GM18508 (cell line): ENCODE data around the gene ME3.
"Not testable (repeated sequence)": the region's sequence is repeated elsewhere in the genome, so short reads cannot be mapped to it uniquely, and the experiment has no call there.

ENCODE experiments used
- ATAC-seq: cut with Tn5 transposase; IDR thresholded peaks from one replicate; pipeline ENCODE4 v1.9.1; 2021; ENCODE audit warnings: moderate number of reproducible peaks; ENCODE audit not compliant: insufficient read depth, unreplicated experiment

ME3 gene

DNA sequence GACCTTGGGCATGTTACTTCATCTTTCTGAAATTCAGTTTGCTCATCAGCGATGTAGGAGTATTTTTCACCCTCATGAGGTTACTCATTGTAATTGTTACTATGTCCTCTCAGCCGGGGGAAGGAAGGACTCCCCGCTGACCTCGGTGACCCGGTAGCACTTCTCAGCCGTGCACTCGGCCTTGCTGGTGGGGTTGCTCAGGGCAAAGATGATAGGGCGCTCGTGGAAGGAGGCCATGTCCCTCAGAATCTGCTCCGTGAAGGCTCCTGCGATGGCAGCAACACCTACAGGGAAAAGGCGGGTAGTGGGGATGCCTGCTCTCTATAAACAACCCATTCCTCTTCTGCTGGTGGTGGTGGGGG lies 225.5 kb downstream of the ME3 start:
- no peak for ATAC-seq

DNA sequence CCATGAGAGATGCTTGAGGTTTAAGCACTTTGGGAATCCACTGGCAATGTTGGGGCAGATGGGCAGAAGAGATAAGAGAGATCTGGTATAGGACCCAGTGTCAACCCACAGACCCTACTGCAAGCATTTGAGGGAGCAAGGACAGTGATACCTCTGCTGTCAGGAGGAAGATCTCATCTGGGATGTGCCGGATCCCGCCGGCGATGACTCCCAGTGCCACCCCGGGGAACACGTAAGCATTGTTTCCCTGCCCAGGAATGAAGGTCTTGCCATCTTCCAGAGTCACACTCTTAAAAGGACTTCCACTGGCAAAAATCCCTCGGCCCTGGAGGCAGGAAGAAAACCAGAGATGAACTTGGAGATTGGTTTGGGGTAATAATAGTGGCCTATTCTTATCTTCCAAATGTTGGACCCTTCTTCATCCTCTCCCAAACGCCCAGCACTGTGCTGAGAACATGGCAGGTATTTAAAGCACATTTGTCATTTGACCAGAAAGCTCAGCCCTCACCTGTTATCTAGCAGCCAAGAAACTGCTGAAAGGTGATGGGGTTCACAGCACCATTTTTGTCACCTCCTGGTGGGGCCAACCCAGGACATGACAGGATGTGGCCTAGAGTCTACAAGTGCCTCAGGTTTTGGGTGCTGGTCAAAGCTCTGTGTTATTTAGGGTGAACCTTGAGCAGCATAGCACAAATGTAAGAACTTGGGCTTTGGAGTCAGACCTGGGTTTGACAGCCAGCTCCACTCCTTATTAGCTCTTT lies 226.1 kb downstream of the ME3 start:
- ATAC-seq: no peak

DNA sequence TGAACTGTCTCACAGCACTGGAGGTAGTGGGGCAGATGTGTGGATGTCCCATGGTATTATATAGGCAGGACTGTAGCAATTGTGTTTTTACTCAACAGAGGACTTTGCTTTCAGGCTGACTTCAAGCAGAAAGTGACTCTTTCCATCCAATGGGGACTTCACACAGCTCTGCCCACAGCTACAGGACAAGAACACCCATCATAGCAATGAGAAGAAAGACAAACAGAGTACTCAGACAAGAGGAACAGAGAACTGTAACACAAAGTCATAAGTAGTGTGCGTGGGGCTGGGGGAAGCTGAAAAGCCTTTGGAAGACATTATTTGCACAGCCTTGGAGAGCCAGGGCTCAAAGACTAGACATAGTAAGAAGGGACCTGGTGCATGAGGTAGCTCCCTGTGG lies 227.4 kb downstream of the ME3 start:
- no peak for ATAC-seq

DNA sequence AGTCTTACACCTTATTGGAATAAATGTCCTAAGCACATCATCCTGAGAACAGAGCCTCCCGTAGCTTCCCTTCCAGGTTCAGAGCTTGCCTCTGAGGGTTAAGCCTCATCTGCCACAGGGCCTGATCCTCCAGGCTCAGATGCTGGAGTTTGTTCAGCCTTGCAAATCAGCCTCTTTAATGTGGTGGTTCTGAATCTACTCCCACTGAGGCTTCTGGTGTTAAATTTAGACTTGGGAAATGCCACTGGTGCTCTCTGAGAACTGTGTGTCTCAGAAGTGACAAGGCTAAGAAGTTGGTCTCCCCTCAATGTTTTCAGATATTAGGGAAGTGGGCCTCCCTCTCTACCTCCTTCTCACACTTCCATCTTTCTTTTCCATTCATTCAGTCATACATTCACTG lies 229.0 kb downstream of the ME3 start:
- no peak for ATAC-seq

DNA sequence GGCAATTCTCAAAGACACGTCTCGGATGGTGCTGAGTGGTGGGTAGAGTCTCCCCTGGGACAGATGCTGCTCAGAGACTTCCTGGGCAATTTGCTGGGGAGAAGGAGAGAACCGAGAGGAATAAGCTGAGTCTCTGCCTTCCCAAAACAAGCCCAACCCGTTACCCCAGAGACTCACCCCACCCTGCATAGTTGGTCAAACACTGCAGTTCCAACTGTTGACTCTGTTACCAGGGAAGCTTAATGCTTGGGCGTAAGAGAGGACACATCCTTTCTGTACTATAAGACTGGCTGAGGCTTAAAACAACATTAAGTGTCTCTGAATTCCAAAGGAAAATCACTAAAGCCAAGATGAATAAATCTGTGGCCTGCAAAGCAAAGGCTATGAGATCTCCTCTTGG lies 229.6 kb downstream of the ME3 start:
- no peak for ATAC-seq

DNA sequence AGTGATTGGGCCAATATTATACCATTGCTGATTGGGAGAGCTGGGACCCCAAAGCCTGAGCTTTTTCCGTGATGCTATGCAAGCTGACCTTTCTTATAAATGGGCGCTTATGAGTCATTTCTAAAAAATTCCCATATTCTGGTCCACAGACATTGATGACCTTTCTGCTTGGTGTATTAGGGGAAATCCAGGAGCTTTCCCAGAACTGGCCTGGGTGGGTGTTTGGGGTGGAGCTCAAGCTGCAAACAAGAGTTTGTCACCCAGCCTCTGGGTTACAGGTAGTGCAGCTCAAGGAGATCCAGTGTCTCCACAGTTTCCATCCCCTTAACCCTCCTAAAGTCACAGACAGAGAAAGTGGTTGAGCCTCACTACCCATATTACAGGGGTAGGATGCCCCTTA lies 230.0 kb downstream of the ME3 start:
- ATAC-seq: no peak

DNA sequence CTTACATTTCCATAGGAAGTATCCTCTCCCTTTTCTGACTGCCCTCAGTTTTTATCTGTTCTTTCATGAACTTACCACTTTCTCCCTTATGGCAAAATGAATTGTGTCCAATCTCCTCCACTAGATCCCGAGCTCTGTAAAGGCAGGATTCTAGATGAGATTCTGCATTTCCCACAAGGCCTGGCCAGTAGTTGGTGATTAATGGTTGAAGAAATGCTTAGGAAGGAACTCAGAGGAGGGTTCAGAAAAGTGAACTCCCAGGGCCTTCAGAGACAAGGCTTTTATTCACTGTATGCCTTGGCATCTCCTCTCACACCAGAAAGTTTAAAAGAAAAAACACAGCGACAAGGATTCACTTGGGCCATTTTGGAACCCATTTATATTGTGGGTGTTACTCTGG lies 231.6 kb downstream of the ME3 start:
- ATAC-seq: no peak

DNA sequence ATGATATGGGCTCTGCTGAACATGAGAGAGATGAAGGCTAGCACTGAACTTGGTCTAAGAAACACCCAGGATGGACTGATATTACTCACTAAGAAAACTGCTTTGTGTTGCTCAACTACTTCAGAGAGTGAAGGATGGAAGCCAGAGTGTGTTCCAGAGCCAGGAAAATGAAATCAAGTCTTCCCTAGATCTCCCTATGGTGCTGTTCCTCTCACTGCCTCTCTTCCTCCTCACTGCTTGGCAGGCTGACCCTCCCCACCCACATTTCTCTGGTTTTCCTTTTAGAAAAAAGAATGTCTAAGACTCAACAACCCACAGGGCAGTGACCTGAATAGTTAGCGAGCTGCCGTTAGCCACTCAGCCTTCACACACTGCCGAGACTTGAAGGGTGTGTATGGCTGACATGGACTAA lies 232.1 kb downstream of the ME3 start:
- ATAC-seq: no peak

DNA sequence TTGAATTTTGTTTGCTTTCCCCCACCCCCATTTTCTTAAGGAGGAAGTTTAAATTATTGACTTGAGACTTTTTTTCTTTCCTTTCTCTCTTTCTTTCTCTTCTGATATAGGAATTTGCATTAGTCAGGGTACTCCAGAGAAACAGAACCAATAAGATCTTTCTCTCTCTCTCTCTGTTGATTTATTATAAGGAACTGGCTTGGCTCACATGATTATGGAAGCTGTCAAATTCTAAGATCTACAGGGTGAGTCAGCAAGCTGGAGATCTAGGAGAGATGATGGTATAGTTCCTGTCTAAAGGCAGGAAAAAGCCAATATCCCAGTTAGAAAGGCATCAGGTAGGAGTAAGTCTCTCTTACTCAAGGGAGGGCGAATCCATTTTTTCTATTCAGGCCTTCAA lies 233.7 kb downstream of the ME3 start:
- no peak for ATAC-seq

DNA sequence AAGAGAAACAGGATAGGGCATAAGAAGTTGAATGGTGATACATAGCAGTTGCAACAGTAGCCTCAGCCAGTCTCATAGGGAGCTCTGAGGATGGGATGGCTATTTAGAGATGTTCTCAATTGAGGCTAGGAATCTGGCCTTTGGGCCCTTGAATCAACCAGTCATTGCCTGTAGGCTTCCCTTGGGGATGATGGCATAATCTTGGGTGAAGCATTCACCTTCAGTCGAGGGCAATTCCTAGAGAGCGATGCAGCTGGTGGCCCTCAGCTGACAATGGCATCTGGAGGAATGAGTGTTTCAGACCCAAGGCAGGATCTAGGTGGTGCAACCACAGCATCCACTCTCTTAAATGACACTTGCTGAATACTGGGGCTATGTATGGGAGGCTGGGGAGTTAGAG lies 236.7 kb downstream of the ME3 start:
- ATAC-seq: no peak

DNA sequence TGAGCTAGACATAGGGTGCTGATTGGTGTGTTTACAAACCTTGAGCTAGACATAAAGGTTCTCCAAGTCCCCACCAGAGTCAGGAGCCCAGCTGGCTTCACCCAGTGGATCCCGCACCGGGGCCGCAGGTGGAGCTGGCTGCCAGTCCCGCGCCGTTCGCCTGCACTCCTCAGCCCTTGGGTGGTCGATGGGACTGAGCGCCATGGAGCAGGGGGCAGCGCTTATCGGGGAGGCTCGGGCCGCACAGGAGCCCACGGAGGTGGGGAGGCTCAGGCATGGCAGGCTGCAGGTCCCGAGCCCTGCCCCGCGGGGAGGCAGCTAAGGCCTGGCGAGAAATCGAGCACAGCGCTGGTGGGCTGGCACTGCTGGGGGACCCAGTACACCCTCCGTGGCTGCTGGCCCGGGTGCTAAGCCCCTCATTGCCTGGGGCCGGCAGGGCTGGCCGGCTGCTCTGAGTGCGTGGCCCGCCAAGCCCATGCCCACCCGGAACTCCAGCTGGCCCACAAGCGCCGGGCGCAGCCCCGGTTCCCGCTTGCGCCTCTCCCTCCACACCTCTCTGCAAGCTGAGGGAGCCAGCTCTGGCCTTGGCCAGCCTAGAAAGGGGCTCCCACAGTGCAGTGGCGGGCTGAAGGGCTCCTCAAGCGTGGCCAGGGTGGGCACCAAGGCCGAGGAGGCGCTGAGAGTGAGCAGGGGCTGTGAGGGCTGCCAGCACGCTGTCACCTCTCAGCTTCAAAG lies 238.9 kb downstream of the ME3 start:
- ATAC-seq: not testable (repeated sequence)

DNA sequence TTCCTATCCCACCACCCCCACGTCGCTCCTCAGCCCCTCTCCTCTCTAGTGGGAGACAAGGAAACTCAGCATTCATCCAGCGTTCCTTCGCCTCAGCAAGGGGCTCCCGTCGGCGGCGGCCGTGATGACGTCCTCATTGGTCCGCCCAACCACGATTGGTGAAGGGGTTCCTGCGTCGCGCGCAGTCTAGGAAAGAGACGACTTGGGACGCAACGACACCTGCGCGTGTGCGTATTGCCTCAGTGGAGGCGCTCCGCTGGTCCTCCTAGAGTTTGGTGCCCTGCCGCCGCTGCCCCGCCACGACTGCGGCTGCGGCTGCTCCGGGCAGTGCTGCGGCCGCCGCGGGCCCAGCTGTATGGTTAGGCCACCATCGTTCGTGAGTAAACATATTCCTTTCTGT lies 241.2 kb downstream of the ME3 start:
- ATAC-seq: no peak

DNA sequence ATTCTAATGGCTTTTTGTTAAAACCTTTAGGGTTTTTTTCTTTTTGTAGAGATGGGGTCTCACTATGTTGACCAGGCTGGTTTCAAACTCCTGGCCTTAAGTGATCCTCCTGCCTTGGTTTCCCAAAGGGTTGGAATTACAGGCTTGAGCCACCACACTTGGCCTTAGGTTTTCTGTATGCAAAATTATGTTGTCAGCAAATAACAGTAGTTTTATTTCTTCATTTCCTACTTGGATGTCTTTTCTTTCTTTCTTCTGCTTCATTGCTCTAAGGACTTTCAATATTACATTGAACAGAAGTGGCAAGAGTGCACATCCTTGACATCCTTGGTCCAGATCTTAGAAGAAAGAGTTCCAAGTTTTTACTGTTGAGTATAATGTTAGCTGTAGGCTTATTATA lies 245.0 kb downstream of the ME3 start:
- ATAC-seq: no peak

DNA sequence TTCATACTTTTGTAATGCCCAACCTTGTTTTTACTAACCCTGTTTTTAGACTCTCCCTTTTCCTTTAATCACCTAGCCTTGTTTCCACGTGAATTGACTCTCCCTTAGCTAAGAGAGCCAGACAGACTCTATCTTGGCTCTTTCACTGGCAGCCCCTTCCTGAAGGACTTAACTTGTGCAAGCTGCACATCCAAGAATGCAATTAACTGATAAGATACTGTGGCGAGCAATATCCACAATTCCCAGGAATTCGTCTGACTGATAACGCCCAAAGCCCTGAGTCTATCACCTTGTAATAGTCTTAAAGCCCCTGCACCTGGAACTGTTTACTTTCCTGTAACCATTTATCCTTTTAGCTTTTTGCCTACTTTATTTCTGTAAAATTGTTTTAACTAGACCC lies 248.9 kb downstream of the ME3 start:
- not testable (repeated sequence) for ATAC-seq

DNA sequence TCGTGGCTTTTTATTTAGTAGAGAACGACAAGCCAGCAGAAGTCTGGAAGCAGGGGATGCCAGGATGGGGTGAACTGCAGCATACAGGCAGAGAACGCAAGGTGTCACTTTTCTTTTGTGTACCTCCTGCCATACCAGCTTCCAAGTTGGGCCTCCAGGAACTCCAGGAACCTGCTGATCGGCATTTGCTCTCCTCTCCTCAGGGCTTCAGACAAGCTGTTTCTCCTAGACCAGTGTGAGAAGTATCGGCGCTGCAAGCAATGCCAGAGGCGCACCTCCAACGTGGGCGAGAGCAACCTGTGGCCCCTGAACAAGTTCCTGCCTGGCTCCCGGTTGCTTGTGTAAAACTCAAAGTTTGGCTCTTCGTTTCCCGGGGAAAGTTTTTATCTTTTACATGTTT lies 250.0 kb downstream of the ME3 start:
- ATAC-seq: no peak

DNA sequence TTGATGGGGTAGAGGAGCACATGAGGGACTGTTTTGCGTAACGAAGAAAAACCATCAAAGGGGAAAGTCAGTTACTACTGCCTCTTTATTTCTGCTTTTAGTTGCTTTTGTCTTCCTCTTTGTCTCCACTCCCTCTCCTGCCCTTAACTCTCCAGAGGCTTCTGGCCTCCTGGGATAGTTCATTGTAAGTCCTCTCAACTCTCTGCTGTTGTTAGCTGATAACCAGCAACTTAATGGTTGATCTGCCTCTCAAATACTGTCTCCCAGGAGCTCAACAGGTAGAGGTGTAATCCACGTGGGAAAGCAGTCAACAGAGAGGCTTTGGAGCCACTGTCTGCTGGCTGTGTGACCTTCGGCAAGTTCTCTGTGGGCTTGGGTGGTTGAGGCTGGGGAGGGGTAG lies 250.5 kb downstream of the ME3 start:
- ATAC-seq: no peak

DNA sequence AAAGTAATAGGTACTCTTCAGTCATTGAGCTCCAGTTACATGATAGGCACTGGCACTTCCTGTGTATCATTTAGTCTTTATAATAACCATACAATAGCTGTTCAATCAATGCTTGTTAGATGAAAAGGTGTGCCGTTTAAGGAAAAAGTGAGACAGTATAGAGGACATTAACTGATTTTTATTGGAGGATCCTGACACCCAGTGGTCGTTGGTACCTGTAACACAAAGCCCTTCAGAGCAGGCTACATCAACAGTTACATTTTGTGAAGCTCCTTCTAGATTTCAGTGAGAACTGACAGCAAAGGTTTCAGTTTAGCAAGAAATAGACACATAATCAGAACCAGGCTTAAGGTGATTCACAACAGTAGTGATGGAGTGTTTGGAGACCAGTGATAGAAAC lies 253.5 kb downstream of the ME3 start:
- no peak for ATAC-seq

DNA sequence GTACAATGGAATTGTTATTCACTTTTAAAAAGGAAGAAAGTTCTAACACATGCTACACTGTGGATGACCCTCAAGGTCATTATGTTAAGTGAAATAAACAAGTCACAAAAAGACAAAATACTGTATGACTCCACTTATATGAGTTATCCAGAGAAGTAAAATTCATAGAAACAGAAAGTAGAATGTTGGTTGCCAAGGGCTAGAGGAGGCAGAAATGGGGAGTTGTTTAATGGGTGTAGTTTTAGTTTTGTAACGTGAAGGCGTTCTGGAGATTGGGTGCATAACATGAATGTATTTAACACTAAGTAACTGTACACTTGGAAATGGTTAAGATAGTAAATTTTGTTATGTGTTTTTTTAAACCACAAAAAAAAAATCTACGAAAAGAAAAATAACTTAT lies 253.9 kb downstream of the ME3 start:
- ATAC-seq: no peak

DNA sequence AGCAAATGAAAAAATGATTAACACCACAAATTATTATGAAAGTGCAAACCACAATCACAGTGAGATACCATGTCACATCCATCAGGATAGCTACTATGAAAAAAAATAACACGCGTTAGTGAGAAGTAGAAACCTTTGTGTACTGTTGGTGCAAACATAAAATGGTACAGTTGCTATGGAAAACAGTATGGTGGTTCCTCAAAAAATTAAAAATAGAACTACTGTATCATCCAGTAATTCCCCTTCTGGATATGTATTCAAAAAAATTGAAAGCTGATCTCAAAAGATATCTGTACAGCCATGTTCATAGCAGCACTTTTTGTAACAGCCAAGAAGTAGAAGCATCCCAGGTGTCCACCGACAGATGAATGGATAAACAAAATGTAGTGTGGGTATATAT lies 254.3 kb downstream of the ME3 start:
- no peak for ATAC-seq

DNA sequence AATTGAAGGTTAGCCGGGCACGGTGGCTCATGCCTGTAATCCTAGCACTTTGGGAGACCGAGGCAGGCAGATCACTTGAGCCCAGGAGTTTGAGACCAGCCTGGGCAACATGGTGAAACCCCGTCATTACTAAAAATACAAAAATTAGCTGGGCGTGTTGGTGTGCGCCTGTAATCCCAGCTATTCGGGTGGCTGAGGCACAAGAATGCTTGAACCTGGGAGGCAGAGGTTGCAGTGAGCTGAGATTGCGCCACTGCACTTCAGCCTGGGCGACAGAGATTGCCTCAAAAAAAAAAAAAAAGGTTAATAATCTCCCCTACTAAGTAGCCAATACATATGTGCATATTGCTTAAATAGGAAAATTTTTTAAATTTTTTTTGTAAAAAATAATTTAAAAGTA lies 255.5 kb downstream of the ME3 start:
- ATAC-seq: not testable (repeated sequence)

DNA sequence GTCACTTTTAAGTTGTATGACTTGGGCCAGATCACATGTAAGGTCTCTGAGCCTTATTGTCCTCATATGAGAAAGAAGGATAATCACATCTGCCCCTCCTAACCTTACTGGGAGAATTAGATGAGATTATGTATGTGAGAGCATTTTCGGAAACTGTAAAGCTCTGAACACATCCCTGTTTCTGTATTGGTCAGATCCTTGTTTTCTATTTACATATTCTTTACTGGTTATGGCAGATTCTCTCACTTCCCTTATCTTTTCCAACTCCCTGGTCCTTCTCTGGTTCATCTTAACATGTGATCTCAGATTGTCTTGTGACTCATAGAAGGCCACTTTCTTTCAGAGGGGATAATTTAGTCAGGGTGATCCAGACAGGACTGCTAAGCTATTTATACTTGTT lies 255.9 kb downstream of the ME3 start:
- ATAC-seq: no peak

DNA sequence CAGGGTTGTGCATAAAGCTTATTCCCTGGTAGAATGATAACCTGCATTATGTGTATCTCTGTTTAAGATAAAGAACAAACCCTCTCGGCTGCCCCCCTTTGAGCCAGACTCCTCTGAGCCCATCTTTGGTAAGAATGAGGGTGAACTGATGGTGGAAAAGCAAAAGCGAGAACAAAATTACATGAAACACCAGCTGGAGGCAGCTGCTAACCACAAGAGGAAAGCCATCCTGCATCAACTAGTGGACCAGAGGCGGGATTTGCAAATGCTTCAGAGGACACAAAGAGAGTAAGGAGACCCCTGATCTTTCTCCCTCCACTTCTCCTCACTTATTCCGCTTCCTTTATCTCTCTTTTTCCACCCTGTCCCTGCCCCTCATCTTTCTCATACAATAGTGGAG lies 257.4 kb downstream of the ME3 start:
- ATAC-seq: no peak
